HG03520 (cell line): ENCODE data around the gene ASXL3.

Experiments used
- ATAC-seq: cut with Tn5 transposase; IDR thresholded peaks from one replicate; pipeline ENCODE4 v1.9.1; 2021; ENCODE audit warnings: mild to moderate bottlenecking, moderate library complexity; ENCODE audit not compliant: unreplicated experiment

ASXL3 gene

DNA sequence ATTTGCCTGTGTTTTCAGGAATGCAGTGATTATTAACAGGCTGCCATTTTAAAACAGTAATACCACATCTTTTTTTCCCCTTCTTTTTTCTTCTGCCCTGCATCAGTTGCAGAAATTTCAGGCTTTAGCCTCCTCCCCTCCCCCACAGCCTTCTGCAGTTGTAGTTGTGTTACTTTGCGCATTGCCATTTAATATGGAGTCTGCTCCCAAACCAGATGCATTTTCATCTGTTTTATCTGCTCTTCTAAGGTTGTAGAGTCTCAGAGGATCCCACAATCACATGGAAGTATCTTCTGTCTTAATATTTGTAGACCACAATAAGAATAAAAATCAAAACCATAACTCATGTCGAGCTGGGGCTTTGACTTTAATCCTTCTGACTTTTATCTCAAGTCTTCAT lies 3.8 kb downstream of the ASXL3 start:
- no peak for ATAC-seq

DNA sequence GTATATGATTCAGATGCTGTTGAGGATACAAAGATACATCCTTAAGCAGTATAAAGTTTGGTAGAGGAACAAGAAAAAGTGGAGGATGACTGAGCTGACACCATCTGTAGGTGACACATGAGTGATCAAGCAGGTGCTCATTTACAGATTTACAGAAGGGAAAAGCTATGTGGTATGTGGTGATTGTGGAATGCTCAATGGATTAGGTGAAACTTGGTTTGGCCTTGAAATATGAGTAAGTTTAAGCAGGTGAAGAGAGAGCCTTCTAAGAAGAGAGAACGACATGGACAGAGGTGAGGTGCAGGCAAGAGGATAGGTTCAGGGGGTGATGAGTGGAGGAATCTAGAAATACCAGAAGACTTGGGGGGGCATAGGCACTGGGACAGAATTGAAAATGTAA lies 5.9 kb downstream of the ASXL3 start:
- no peak for ATAC-seq

DNA sequence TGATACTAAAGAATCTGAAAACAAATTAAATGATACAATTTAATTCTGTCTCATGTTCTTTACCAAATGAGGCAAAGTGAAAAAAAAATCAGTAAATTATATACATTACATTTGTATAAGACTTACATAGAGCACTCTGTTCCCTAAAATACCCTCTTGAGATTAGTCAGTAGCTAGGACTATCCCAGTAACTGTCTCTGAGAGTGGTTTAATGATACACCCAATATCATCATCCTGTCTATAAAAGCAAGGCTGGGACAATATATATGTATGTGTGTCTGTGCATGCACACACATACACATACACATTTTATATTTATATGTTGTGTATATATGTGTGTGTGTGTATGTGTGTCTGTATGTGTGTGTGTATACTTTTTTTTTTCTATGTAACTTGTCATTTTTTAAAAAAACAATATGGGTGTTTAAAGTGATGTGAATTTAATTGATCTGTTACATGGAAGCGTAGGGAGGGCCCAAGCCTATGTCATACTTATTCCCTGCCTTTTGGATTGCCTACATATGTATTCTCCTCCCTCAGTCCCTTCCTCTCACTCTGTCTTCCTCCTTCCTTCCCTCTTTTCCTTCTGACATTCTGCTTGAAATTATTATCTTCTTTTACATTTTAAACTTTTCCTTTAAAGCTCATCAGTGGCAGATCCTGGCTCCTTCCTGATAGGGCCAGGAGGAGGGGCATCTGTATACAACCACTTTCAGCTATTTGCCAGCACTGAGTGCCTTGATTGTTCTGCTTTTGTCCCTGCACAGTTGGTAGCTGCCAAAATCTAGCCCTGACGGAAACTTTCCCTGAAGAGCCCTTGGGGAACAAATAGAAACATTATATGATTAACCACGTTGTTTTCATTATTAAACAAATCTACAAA lies 6.8 kb downstream of the ASXL3 start:
- ATAC-seq = no peak

DNA sequence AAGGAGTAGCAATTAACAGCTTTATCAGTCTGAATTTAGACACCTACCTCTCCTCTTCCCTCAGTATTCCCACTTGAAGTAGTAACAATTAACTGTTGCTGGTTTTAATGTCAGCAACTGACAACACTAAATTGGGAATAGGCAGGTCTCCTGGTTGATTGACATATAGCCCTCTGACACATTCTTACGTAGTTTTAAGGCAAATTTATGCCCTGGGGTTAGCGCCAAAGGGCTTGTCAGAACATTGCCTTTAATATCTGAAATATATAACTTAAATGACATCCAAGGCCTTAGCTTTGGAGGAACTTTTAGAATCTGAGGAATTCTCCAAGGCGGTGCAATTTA lies 7.4 kb downstream of the ASXL3 start:
- no peak for ATAC-seq

DNA sequence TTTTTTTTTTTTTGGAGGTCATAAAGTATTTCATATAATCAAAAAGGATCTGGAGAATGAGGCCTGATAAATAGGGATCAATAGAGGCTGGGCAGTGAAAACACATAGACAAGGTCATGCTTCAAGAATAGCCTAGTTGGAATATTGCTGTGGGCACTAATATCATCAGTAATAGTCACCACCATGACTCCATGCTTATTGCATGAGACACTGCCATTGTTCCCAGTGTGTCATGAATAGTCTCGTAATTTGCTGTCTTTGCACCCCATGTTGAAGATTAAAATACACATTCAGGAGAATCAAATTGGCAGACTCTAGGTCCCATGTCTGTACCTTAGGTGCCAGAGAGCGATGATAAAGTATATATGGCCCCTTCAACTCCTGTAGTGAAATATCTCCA lies 10.3 kb downstream of the ASXL3 start:
- no peak for ATAC-seq

DNA sequence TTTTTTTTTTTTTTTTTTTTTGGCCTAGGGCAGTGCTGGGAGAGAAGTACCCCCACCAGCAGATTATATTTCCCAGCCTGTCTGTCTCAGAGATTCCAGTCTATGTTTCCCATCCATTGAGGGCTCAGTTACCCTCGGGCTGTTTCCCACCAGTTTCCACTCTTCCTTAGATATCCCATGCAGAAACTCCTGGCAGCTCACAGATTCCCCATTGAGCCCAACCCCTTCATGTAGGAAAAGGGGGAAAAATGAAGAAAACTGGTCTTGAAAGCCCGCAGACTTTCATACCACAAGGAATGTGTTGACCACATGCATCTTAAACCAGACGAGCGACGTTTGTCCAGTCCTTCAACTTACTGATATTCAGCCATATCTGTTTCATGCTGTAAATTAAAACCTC lies 15.2 kb downstream of the ASXL3 start:
- no peak for ATAC-seq

DNA sequence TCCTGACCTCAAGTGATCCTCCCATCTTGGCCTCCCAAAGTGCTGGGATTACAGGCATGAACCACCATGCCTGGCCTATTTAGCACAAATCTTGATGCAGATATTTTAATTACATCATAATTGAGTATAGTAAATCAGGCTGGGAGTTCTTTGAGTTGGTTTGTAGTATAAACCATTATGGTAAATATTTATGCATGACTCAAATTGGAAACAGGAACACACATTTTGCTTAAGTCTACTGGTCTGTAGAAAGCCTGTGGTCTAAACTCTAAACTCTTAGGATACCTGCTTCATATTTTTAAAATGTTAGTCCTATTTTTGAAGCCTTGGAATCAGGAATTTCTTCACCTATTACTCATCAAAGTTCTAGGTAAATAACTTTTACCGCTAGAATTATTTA lies 16.8 kb downstream of the ASXL3 start:
- ATAC-seq = no peak

DNA sequence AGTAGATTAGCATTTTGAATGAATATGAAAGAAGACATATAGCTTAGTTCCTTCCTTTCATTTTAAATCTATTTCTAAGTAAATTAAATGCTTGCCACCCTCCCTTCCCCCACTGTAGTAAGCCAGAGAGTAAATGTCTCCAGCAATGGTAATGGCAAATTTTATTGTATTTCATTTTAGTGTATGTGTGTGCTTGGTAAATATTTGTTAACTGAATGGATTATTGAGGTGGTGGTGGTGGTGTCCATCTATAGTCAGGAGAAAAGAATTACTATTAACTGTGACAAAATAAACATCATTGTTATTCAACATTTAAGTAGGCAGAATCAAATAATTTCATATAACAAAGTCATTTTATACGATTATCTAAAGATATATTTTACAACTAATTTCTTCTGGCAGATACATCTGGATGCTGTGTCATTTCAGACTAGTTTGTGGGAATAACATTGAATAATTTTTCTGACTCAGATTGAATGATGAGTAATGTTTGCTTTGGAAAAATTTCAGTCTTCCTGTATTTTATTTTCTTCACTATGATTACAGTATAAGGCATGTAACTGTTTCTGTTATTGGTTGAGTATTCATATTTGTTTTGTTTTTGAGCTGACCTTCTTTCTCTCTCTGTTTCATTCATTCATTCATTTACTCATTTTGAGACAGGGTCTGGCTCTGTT lies 18.3 kb downstream of the ASXL3 start:
- ATAC-seq = no peak

DNA sequence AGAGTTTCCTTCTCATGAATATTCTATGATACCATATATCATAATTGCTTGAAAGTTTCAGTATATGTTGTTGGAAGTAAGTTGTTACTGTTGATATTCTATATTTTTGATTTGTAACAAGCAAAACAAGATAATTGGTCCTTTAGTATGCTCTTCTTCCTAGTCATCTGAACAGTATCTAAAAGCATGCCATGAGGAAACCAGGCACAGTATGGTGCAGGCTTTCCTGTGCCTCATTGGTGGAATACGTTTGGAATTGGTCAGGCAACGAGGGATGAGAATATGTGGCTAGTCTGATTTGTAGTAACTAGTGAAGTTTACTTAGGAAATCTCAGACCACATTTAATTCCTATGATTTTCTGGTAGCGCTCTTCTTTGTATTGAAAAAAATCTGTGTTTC lies 22.8 kb downstream of the ASXL3 start:
- no peak for ATAC-seq

DNA sequence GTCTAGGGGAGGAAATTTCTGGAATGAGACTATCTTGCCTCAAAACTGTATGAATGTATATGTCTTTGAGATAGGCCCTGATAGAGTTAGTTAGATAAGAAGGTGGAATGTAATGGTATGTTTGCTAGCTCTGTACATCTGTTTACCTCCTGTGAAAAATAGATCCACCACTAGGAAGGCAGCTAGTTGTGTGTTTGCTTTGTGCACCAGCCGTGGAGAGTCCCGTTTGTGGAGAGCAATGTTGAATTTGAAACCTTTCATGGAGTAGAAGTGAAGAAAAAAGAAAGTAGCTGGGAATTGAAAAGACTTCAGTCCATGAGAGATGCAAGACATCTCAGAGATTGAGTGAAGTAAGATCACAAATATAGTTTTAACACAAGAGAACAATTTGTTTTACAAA lies 25.4 kb downstream of the ASXL3 start:
- no peak for ATAC-seq

DNA sequence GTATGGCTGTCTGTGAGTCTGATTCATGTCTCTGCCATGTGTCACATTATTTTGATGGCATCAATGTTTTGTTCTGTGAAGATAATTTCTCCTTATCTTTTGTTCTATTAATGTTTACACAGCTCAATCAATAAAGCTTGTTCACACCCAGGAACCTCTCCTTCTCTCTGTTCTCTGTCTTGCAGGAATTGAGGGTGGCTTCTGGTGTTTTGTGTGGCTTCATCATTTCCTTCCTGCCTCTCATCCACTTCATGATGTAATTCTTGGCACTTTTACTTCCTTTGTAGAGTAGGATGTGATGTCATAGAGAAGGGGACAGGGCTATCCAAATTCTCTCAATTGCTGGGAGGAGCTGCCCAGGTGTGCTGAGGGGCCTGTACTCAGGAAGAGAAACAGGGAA lies 27.2 kb downstream of the ASXL3 start:
- no peak for ATAC-seq

DNA sequence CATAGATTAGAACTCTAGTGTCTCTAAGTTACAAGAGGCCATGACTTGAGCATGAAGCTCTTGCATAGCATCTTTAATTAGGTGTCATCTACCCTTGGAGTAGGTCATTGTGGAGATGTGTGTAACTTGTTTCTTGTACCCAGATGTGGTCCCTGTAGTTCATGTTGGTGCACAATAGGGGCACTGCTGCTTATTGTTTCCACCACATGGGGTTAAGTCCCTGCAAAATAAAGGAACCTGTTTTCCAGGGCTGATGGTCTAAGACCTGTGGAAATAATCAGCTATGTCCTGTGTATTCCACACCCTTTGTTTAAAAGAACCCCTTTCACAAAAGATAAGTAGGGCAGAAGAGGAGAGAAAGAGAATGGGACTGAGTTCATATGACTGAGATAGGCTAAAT lies 28.6 kb downstream of the ASXL3 start:
- ATAC-seq = no peak

DNA sequence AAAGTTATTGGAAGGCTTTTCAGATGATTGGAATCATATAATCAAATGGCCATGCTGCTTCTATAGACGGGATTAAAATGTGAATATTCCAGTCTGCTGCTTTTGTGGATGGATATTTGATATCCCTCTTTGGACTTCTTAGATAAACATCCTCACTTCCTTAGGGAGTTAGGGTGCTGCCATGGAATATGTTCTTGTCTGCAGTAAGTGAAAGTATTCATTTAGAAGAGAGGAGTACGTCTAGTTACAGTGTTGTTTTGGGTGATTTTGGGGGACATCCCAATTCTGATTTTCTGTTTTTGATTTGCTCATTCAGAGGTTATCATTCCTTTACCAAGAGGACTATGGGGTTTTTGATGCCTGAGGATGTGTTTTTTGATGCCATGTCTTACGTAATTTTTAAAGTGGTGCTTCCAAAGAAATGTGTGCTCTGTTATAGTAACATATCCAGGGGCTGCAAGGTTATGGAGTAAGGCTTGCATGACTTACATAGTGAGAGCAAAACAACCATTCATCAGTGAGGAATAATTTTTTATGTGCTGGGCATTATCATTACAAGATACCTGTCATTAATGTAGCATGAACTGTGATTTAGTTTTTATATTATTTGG lies 33.6 kb downstream of the ASXL3 start:
- no peak for ATAC-seq

DNA sequence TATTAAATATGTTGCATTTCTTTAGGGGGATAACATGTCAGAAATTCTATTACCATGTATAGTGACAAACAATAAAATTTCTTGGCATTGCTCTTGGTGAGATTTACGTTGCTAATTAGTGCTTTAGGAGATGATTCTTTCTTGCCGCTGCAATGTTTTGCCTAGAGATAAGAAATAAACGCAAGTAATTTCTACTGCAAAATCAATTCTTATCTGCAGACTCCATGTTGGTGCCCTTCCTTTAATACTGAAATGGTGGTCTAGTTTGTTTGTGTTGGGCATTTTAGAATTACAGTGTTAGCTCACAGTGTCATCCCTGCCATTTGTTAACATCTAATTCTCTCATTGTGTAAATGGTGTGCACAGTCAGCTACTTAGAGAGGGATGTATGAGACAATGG lies 34.6 kb downstream of the ASXL3 start:
- no peak for ATAC-seq

DNA sequence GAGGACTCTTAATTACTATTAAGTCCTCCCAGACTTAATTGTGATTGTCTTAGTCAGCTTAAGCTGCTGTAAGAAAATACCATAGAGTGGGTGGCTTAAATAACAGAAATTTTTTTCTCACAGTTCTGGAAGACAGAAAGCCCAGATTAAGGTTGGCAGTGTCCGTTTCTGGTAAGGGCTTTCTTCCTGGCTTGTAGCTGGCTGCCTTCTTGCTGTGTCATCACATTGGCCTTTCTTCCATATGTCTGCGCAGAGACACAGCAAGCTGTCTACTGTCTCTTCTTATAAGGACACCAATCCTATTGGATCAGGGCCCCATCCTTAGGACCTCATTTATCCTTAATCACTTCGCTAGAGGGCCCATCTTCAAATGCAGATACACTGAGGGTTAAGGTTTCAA lies 38.5 kb downstream of the ASXL3 start:
- ATAC-seq = no peak

DNA sequence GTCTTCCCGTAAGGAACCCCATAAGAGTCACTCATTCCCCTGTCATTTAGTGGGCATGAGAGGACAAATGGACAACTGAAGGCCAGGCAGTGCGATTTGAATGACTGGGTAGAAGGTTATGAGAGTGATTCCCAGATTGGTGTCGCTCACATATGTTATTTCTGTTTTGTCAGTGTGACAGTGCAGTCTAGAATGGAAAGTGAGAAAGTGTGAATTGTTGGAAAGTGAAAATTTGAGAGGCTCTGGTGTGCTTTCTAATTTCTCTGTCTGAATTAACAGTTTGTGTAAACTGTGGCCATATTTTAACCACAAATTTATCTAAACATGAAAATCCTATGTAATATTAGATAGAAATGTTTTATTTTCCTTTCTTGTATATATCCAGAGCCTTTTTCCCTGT lies 49.1 kb downstream of the ASXL3 start:
- ATAC-seq = no peak

DNA sequence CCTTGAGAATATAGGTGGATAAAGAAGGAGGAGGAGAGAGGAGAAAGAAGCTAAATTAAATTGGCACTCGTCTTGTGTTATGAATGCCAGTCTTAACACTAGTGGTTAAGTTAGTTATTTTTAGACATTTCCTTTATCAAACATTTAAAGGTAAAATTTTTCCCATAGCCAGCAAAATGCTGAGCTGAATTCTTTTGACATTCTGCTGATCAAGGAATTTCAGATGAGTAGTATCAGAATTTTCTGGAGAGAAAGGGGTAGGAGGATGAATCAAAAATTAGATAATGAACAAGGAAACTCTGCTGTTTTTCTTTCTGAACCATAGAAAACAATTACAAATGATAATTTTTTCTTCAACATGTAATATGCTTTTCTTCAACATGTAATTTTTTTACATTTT lies 52.5 kb downstream of the ASXL3 start:
- ATAC-seq = no peak

DNA sequence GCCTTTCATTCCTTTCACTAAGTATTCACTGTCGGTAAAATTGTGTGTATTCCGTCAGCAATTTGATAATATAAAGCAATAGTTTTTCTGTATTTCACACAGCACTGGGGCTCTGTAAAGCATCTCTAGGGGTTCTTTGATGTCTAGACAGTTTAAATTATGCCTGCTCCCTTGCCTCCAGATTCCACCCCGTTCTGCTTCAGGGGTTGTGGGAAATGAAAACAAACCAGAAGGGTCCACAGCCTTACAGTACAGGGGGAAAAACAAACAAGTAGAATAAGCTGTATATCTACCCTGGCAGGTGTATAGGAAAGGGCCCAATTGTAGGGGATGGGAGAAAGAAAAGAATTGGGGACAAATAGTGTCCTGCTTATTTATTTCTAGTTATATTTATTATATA lies 63.1 kb downstream of the ASXL3 start:
- ATAC-seq = no peak

DNA sequence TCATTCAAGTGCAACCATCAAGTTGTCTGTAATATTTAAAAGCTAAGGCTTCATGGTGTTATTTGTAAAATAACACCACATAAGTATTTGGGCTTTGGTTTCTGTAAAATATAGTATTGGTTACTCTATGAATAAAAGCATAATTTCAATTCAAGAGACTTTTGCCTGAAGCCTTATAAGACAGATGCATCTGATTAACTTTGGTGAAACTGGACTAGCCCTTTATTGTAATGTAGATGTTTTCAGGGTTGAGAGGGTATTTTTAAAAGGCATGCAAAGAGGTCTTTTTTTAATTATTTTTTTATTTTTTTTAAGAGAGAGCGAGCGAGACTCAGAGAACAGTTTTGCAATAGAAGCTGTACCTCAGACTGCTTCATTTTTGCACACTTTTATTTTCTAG lies 66.5 kb downstream of the ASXL3 start:
- no peak for ATAC-seq

DNA sequence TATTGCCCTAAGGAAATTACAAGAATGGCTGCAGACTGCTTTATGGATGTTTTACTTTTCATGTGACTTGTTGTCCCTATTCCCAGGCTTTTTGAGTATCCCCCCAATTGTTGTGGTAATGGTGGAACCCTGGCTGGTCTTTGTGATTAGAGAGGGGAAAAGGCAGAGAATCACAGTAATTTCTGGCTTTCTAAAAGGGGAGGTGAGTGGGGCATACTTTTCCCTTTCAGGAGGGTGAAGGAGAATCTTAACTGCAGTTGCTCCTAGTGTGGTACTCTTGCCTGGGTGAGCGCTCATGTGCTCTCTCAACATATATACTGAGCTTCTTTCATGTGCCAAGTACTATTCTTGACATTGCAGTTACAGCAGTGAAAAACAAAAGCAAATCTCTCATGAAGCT lies 69.3 kb downstream of the ASXL3 start:
- ATAC-seq = no peak

DNA sequence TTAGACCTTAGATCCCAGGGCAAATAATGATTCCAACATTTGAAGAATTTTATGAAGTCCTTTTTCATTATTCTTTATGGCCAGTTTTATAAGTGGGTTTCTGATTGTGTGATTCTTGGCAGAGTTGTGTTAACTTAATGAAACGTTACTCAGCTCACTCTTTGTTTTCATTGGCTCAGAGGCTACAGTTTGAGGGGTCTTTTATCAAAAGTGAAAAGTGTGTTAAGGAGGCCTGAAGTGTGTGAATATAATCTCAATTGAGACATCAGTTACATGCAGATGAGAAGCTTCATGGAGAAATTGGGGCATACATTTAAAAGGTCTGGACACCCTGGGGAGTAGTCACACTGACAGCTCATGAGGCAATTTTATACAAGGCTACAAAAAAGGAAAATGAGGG lies 74.6 kb downstream of the ASXL3 start:
- ATAC-seq = no peak

DNA sequence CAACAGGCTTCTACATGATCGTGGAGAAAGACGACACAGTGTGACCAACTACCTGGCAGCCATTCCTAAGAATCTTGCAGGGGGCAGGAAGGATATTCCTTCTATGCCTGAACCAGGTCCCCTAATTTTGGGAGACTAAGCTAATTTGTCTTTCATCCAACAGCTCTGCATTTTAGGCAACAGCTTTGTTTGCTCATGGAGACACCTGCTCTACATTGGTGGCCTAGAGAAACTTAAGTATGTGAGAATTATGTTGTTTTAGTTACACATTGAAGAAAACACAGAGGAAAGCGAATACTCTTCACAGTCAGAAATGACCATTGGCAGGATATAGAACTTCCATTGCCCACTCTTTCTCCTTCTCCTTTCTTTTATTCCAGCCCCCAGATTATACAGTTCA lies 75.2 kb downstream of the ASXL3 start:
- no peak for ATAC-seq
